ENCODE results near the gene COCH.
"Not testable (repeated sequence)": the region's sequence is repeated elsewhere in the genome, so short reads cannot be mapped to it uniquely, and the experiment has no call there.

Gene COCH

GRCh38 chr14:30876692-30877091 is 2.3 kb downstream of the COCH start:
- DNase-seq = no peak

GRCh38 chr14:30882431-30882830 is 8.1 kb downstream of the COCH start:
- no peak for DNase-seq

DNA sequence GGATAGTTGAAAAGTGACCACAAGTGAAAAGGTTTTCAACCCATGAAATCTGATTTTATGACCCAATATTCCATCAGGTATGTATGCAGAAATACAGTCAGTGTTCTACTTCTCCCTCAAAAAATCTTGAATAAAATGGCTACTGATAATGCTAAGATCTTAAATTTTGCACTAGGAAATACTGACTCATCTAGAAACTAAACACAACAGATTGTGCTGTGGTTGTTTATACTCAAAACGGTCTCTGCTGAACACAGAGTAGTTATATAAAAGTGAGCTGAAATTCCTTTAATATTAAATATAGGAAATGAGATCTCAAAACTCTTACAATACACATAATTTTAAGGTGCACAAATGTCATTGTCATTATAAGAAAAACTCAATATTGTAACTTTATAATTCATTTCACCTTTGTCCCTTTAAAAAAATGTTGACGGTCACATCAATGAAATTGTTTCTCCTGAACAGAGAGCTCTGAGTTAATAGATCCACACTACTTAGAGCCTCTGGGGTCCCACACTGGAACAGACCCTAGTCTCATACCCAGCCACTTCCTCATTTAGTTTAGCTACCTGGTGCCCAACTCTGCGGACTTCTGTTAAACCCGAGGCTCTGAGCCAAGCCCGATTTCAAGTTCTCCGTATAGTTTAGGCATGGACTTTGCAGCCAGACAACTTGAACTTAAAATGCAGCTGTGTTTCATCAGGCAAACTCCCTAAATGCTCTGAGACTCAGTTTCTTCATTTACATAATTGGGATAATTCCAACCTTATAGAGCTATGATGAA is 9.3 kb downstream of the COCH start:
- no peak for DNase-seq

- DNase-seq = no peak
Measured at GRCh38 chr14:30884901-30885300, 10.5 kb downstream of the COCH start.

DNA sequence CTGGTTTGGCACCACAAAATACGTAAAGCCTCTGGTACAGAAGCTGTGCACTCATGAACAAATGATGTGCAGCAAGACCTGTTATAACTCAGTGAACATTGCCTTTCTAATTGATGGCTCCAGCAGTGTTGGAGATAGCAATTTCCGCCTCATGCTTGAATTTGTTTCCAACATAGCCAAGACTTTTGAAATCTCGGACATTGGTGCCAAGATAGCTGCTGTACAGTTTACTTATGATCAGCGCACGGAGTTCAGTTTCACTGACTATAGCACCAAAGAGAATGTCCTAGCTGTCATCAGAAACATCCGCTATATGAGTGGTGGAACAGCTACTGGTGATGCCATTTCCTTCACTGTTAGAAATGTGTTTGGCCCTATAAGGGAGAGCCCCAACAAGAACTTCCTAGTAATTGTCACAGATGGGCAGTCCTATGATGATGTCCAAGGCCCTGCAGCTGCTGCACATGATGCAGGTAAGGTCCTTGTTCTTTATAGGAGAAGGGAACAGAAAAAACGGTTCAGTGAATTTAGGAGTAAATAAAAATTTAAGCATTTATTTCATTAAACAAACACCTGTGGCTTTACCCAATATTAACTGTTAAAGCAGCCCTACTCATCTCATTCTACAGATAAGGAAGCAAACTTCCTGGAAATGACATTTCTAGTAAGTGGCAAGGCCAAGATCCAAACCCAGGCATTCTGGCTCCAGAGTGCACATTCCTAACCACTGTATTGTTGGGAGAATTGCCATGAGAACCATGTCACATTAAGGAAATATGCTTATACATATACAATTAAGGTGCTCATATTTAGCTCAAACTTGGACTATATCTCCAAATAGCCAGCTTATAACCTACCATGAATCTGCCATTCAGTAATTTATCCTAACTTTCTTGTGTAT is 11.7 kb downstream of the COCH start:
- no peak for DNase-seq

DNA sequence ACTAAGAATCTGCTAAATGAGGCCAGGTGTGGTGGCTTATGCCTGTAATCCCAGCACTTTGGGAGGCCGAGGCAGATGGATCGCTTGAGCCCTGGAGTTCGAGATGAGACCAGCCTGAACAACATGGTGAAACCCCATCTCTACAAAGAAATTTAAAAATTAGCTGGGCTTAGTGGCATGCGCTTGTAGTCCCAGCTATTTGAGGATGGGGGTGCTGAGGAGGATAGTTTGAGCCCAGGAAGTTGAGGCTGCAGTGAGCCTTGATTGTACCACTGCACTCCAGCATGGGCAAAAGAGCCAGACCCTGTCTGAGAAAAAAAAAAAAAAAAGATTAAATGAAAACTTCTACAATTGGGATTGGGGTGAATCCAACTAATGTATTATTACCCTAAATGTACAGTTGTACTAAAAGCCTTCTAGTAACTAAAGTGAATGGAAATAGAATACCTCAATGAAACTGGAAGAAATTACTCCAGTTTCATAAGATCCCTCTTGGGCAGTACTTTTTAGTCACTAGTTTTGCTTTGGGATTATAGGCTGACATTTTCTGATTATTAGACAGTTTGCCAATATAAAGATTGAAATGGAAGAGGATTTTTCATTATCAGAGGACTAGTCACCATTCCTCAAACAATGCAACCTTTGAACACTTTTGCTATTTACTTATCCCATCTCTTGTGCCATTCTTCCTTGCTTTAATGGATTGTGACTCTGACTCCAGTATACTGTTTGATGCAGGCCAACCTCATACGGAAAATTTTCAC is 14.3 kb downstream of the COCH start:
- no peak for DNase-seq

DNA sequence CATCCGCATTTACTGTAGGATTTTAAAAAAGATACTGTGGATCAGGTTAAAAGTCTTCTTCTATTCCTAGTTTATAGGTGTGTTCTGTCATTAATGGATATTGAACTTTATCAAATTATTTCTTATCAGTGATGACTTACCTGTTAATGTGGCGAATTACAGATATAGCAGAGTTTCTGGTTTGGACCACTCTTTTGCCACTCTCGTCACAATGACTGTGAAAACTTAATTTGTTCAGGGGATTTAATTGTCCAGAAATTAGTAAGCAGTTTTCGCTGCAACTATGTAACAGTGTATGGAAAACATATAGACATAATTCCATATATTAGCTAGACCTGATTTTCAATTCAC is 14.9 kb downstream of the COCH start:
- no peak for DNase-seq

GRCh38 chr14:30893819-30894218 is 19.5 kb downstream of the COCH start:
- DNase-seq = no peak

- no peak for DNase-seq
Measured at GRCh38 chr14:30894923-30895515, 20.7 kb downstream of the COCH start.

GRCh38 chr14:30896435-30896834 is 22.1 kb downstream of the COCH start:
- no peak for DNase-seq

- not testable (repeated sequence) for DNase-seq
Measured at GRCh38 chr14:30897121-30897520, 22.8 kb downstream of the COCH start.

DNA sequence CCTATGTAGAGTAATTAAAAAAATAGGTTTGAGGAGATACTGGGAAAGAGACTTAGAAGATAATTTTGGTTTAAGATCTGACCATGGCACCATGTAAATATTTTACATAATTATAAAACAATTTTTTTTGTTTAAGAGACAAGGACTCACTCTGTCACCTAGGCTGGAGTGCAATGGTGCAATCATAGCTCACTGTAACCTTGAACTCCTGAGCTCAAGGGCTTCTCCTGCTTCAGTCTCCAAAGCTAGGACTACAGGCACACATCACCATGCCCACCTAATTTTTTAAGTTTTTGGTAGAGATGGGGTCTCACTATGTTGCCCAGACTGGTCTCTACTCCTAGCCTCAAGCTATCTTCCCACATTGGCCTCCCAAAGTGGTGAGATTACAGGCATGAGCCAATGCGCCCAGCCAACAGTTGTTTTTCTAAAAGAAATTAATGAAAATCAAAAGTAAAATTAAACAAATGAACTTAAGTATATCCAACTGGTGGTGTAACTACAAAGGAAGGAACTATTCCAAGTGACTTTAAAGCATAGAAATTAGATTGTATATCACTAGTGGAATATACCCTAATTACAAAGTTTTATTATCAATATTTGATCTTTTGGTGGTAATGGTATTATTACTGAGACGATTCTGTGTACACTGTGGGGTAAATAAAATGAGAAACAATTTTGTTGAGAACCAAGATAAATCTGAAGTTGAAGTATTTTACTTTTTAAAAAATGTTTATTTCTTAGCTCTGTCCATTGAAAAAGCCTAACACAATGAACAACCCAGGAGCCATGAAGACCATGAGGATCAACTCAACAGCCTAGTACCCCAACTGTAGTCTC is 29.1 kb downstream of the COCH start:
- DNase-seq = no peak

- no peak for DNase-seq
Measured at GRCh38 chr14:30906752-30907658, 32.6 kb downstream of the COCH start.

DNA sequence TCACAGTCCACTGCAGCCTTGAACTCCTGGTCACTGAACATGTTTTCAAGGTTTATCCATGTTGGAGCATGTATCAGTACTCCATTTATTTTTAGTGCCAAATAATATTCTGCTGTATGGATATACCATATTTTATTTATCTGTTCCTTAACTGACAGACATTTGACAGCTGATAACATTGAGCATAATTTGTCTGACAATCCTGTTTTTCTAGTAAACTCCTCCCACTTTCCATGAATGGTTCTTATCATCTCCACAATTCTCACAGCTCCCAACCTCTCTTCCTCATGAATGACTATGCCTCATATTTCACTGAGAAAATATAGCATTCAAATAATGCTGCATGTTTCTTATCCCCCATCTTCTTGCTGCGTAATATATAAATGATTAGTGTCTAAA is 33.3 kb downstream of the COCH start:
- DNase-seq = no peak

DNA sequence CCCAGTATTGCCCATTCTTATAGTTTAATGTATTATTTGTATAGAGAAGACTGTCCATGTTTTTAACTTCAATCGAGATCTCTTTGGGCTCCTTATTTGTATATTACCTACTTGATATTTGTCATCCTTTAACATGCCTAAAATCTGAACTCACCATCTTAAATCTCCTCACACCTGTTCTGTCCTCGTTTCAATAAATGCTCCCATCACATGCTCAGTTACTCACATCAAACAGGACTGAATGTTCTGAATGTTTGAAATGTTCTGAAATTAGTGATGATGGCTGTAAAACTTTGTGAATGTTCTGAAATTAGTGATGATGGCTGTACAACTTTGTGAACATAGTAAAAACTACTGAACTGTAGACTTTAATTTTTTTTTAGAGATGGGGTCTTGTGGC is 34.5 kb downstream of the COCH start:
- no peak for DNase-seq

DNA sequence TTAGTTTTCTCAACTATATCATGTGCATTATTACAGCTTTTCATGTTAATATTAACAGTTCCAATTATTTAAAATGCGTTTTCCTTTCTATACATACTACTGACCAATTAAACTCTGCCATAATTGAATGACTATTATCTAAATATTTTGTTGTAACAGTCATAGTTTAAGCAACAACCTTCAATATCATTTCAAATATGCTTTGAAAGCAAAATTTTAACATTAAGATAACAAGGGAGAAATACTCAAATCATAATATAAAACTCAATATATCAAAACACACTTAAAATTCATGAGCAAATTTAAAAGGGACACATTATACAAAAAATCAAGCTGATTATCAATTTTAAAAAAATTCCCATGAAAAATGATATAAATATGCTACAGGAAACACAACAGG is 40.5 kb downstream of the COCH start:
- DNase-seq = no peak

- DNase-seq = no peak
Measured at GRCh38 chr14:30915596-30915995, 41.2 kb downstream of the COCH start.

- no peak for DNase-seq
Measured at GRCh38 chr14:30921305-30921704, 46.9 kb downstream of the COCH start.

GRCh38 chr14:30921788-30922187 is 47.4 kb downstream of the COCH start:
- no peak for DNase-seq

DNA sequence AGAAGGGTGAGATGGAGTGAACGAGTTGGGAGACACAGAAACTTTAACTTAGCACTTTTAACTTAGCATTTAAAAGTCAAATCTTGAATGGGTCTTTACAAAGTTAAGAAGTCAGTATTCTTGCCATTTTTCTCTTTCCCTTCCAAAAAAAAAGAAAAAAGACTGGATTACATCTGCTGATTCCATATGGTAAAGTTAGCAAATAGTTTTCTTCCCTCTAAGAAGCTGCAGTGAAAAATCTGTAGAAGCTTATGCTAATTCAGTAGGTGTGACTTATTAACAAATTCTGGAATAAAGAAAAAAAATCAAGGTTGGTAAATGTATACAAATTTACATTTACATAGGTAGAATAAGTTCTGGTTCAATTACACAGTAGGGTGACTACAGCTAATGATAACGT is 50.9 kb downstream of the COCH start:
- no peak for DNase-seq

DNA sequence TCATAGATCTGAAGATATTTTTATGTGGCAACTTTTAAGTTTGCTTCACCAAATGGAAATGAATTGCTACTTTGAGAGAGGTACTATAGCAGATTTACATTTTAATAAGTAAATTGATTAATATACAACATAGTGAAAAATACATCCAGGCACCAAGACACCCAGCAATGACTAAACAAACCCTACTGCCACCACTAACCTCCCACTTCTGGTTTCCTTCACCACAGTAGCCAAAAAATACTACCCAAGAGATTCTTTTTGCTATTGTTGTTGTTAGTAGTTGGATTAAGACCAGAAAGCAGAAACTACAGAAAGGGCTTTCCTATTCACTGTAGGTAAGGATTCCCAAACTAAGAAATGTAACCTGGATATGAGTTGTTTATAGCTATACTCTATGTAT is 54.1 kb downstream of the COCH start:
- peak in 1 of 2 donors; percentile 27 for DNase-seq
